Endothelial cell of umbilical vein (primary cell): ENCODE data around the gene C16orf95. TPM values are rescaled to one million over a fixed set of nuclear protein-coding genes. Genes with fewer than 3 reads are reported as not detected.
A peak's percentile ranks its signal among the peaks of the same experiment; 100 is the strongest.

Experiments used
- BruUV-seq: library from RNA; stranded (reverse); fragments of 400-500 nt; replicated peaks from 2 replicates; lab custom pipeline; 2021; lab: Mats Ljungman, UMichigan
- CTCF ChIA-PET: fragments of 300-600, 350-600 bp; sonication (Branson Sonifier 250); formaldehyde crosslinking; loops from one replicate; lab custom pipeline; 2021; ENCODE audit warnings: antibody characterized with exemption, inconsistent platforms; lab: Charles Lee
- POLR2A ChIA-PET: fragments of 300-600, 350-600 bp; sonication (Branson Sonifier 250); formaldehyde crosslinking; loops from one replicate; lab custom pipeline; 2021; ENCODE audit warnings: antibody characterized with exemption, inconsistent platforms; lab: Charles Lee
- DNase-seq: peaks from one replicate; pipeline ENCODE4 v3.0.0-alpha.2; 2011; ENCODE audit warnings: low read depth, low spot score
- FAIRE-seq: peaks from 2 replicates; lab custom pipeline; 2011; peaks lifted over from hg19 to GRCh38; lab: Jason Lieb, UNC
- H2AFZ ChIP-seq: 2 replicates; pipeline ENCODE4 v1.6.0; 2012; ENCODE audit warnings: low read depth, low read length, control low read depth, inconsistent platforms
- H3K27ac ChIP-seq: 2 replicates; pipeline ENCODE4 v1.5.1; 2011; ENCODE audit warnings: low read depth, mild to moderate bottlenecking, control low read depth, low read length, moderate library complexity; ENCODE audit not compliant: insufficient read depth
- H3K27me3 ChIP-seq, 2 experiments: 2 replicates each; pipeline versions ENCODE4 v1.6.0 to v1.6.1; 2011; ENCODE audit warnings: low read length in 2 of 2, mixed read lengths in 1 of 2; ENCODE audit not compliant: control insufficient read depth in 2 of 2, insufficient read depth in 2 of 2
- H3K36me3 ChIP-seq, 2 experiments: 2 replicates in 1 of 2; 3 replicates in 1 of 2; pipeline ENCODE4 v1.5.1; 2011; ENCODE audit warnings: low read length in 2 of 2, mild to moderate bottlenecking in 1 of 2, moderate library complexity in 1 of 2; ENCODE audit not compliant: control insufficient read depth in 2 of 2, insufficient read depth in 2 of 2; ENCODE audit errors: extremely low read depth in 1 of 2
- H3K4me1 ChIP-seq: 3 replicates; pipeline ENCODE4 v1.5.1; 2011; ENCODE audit warnings: mild to moderate bottlenecking, low read length; ENCODE audit not compliant: control insufficient read depth, insufficient read depth; ENCODE audit errors: extremely low read depth
- H3K4me2 ChIP-seq: 2 replicates; pipeline ENCODE4 v1.6.1; 2011; ENCODE audit warnings: low read length, control low read depth, mixed read lengths; ENCODE audit not compliant: insufficient read depth
- H3K4me3 ChIP-seq, 3 experiments: fragments of 200-600 bp in 1 of 3; sonication (generic), shearing (Covaris generic) in 1 of 3; replicated peaks in 1 of 3; 2 replicates each; pipeline ENCODE4 v1.5.1; 2011 to 2016; ENCODE audit warnings: control low read depth in 3 of 3, low read length in 3 of 3, mild to moderate bottlenecking in 2 of 3, inconsistent platforms in 1 of 3, low read depth in 1 of 3, moderate library complexity in 1 of 3; ENCODE audit not compliant: insufficient read depth in 1 of 3
- H3K79me2 ChIP-seq: 2 replicates; pipeline ENCODE4 v1.6.0; 2012; ENCODE audit warnings: low read length, inconsistent platforms; ENCODE audit not compliant: control insufficient read depth, insufficient read depth
- H3K9ac ChIP-seq: replicated peaks from 2 replicates; pipeline ENCODE3; 2011; ENCODE audit warnings: low read length, control low read depth; ENCODE audit not compliant: insufficient read depth; ENCODE audit errors: extremely low read depth
- H3K9me1 ChIP-seq: replicated peaks from 3 replicates; pipeline ENCODE4 v1.6.0; 2011; ENCODE audit warnings: mild to moderate bottlenecking, low read length; ENCODE audit not compliant: control insufficient read depth, insufficient read depth; ENCODE audit errors: extremely low read depth
- H3K9me3 ChIP-seq: replicated peaks from 2 replicates; pipeline ENCODE4 v1.5.1; 2012; ENCODE audit warnings: low read length, inconsistent platforms; ENCODE audit not compliant: control insufficient read depth, insufficient read depth
- H4K20me1 ChIP-seq: replicated peaks from 2 replicates; pipeline ENCODE3; 2011; ENCODE audit warnings: mild to moderate bottlenecking, low read length; ENCODE audit not compliant: control insufficient read depth, insufficient read depth; ENCODE audit errors: extremely low read depth
- FOS ChIP-seq: IDR thresholded peaks from 2 replicates; pipeline ENCODE4 v1.6.1; 2011; ENCODE audit warnings: mild to moderate bottlenecking, low read length, moderate library complexity, borderline replicate concordance; ENCODE audit not compliant: insufficient read depth
- POLR2AphosphoS5 ChIP-seq: IDR thresholded peaks from 2 replicates; pipeline ENCODE4 v1.6.1; 2012; ENCODE audit warnings: low read depth, mild to moderate bottlenecking, control low read depth, low read length, moderate library complexity; ENCODE audit not compliant: insufficient read depth
- dilution Hi-C: fragments of 300-500 bp; cut with MboI; formaldehyde crosslinking; loops from one replicate; pipeline ENCODE4 v1.15.0; 2019; ENCODE audit warnings: low sequenced_read_pairs; ENCODE audit not compliant: extremely low pct_ligation_motif_present
- intact Hi-C: fragments of 100-400 bp; cut with micrococcal nuclease; formaldehyde crosslinking; loops from one replicate; pipeline ENCODE4 v1.10.0; 2022
- polyA plus RNA-seq, 4 experiments: library from polyadenylated mRNA; depleted of rRNA in 3 of 4; stranded (reverse) in 3 of 4; unstranded in 1 of 4; fragments of >200 nt; gene quantifications; 2 replicates each; pipeline versions ENCODE4 v1.2.1 to v1.2.3, GENCODE V29; 2011 to 2012; ENCODE audit warnings: missing spikeins in 1 of 4
- total RNA-seq: library from RNA; stranded (reverse); gene quantifications from 2 replicates; pipeline ENCODE4 v1.2.3, GENCODE V29; 2021
- TF ChIP-seq, protein P1 (sequence below), 2 donors: IDR thresholded peaks; 1 replicate in 1 of 2; 2 replicates in 1 of 2; pipeline ENCODE4 v1.5.1; 2011; ENCODE audit warnings: low read length in 2 of 2, mild to moderate bottlenecking in 2 of 2, moderate library complexity in 2 of 2, control low read depth in 1 of 2, inconsistent platforms in 1 of 2, low read depth in 1 of 2; ENCODE audit not compliant: insufficient read depth in 1 of 2; ENCODE audit errors: extremely low read depth in 1 of 2

Gene C16orf95
- total and polyA plus RNA-seq, 2 donors (not counting 3 experiments of a cell fraction or from before 2014, with no cell fraction given): 4.0 to 6.6 TPM

DNA sequence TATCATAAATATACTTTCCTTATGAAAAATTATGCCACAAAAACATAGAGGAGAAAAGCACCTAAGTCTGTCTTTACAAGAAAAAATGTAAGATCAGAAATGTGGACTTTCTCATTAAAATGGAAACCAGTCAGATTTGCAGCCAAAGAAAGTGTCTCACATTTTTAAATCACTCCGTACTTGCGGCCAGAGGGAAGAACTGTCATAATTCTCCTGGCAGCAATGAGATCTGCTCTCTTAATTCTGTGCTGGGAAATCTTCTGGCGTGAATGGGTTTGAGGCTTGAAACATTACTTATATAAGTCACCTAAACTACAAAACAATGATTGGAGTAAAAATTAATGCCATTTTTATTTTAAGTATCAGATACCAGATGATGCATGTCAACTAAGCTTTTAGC is 10.7 kb downstream of the C16orf95 start:
- H3K9me3 ChIP-seq: no peaks in the 10 kb centered on the region
- dilution Hi-C loops: no loop called here
- DNase-seq (no peak), FAIRE-seq (no peak)
- TF ChIP-seq FOS: no peak
- no peaks in the 10 kb centered on the region for H3K79me2 ChIP-seq
- H3K4me3 ChIP-seq: no peak overlapping the region
- no peaks in the 10 kb centered on the region for H3K9me1 ChIP-seq
- H3K27ac ChIP-seq: no peak overlapping the region
- intact Hi-C loops: no loop called here
- H3K9ac ChIP-seq: no peak overlapping the region
- no TSS peak for BruUV-seq
- ChIA-PET POLR2A (no interaction called here), CTCF (interaction anchor here (2.5 kb wide), 1 partner anchor 9 kb away, joined by 7 read pairs; no protein-coding TSS in a partner anchor)
- no peak overlapping the region for H2AFZ ChIP-seq
- no peaks in the 10 kb centered on the region for H3K36me3 ChIP-seq
- H3K4me1 ChIP-seq: no peaks in the 10 kb centered on the region
- H3K27me3 ChIP-seq: no peaks in the 10 kb centered on the region
- H3K4me2 ChIP-seq: no peak overlapping the region
- H4K20me1 ChIP-seq: no peaks in the 10 kb centered on the region

GRCh38 chr16:87305505-87306391 is 11.4 kb downstream of the C16orf95 start:
- FAIRE-seq: no peak
- BruUV-seq: no TSS peak
- dilution Hi-C loops: no loop called here

More at GRCh38 chr16:87305505-87306391, 11.4 kb downstream of the C16orf95 start:
- no peaks in the 10 kb centered on the region for H4K20me1 ChIP-seq
- no peak for DNase-seq
- no peaks in the 10 kb centered on the region for H3K9me1 ChIP-seq
- no peak overlapping the region for H3K4me3 ChIP-seq
- no peaks in the 10 kb centered on the region for H3K79me2 ChIP-seq
- intact Hi-C loops: no loop called here
- ChIA-PET CTCF (interaction anchor here (2.5 kb wide), 1 partner anchor 8 kb away, joined by 7 read pairs; no protein-coding TSS in a partner anchor), POLR2A (no interaction called here)
- H3K36me3 ChIP-seq: no peaks in the 10 kb centered on the region
- H3K9ac ChIP-seq: no peak overlapping the region
- no peak overlapping the region for H2AFZ ChIP-seq
- no peak overlapping the region for H3K4me2 ChIP-seq
- H3K27ac ChIP-seq: no peak overlapping the region
- H3K9me3 ChIP-seq: no peaks in the 10 kb centered on the region
- H3K4me1 ChIP-seq: no peaks in the 10 kb centered on the region
- H3K27me3 ChIP-seq: no peaks in the 10 kb centered on the region
- TF ChIP-seq, protein P1, sequence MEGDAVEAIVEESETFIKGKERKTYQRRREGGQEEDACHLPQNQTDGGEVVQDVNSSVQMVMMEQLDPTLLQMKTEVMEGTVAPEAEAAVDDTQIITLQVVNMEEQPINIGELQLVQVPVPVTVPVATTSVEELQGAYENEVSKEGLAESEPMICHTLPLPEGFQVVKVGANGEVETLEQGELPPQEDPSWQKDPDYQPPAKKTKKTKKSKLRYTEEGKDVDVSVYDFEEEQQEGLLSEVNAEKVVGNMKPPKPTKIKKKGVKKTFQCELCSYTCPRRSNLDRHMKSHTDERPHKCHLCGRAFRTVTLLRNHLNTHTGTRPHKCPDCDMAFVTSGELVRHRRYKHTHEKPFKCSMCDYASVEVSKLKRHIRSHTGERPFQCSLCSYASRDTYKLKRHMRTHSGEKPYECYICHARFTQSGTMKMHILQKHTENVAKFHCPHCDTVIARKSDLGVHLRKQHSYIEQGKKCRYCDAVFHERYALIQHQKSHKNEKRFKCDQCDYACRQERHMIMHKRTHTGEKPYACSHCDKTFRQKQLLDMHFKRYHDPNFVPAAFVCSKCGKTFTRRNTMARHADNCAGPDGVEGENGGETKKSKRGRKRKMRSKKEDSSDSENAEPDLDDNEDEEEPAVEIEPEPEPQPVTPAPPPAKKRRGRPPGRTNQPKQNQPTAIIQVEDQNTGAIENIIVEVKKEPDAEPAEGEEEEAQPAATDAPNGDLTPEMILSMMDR (IDR thresholded peaks at IDR 0.05; ENCODE audit: extremely low read depth in 1 of 2, insufficient read depth in 1 of 2, low read depth in 1 of 2, low read length in 2 of 2): peak in 1 of 2 donors; percentile 11
- TF ChIP-seq POLR2AphosphoS5: no peak
